ENCODE results near the gene CNTN4.

- TF ChIP-seq EZH2 (IDR thresholded peaks at IDR 0.05; ENCODE audit: borderline replicate concordance, low read depth, low read length, poor library complexity, severe bottlenecking) (no peak), CTCF (conservative IDR thresholded peaks at IDR 0.05; ENCODE audit: low read depth, low read length) (no peak)
These were observed 27.1 kb upstream of the CNTN4 start for GRCh38 chr3:2071531-2071930.

Data from A673 (cell line).